Gastrocnemius medialis (tissue), 4 donors: Measurements from ENCODE around the gene AK5. TPM values are rescaled to one million over a fixed set of nuclear protein-coding genes. Genes with fewer than 3 reads are reported as not detected.

Experiments
- ATAC-seq, 2 donors: fragments of 150-250 bp; one replicate each; pipeline ENCODE4 v1.9.1; 2016
- DNase-seq, 2 donors: peaks; one replicate each; pipeline ENCODE4 v3.0.0-alpha.2; 2019
- H3K27ac ChIP-seq, 4 donors: fragments of 200-600 bp; sonication (generic); 1 replicate in 1 of 4; 2 replicates in 3 of 4; pipeline ENCODE4 v1.5.1; 2016 to 2018; ENCODE audit warnings: mild to moderate bottlenecking in 2 of 4, moderate library complexity in 1 of 4
- H3K27me3 ChIP-seq, 3 donors: fragments of 200-600 bp; sonication (generic) in 2 of 3; 1 replicate in 1 of 3; 2 replicates in 2 of 3; pipeline versions ENCODE4 v1.5.1 to v1.6.0; 2016 to 2019; ENCODE audit warnings: mild to moderate bottlenecking in 1 of 3, moderate library complexity in 1 of 3
- H3K36me3 ChIP-seq, 2 donors: fragments of 200-600 bp; sonication (generic) in 1 of 2; one replicate each; pipeline ENCODE4 v1.5.1; 2017 to 2018
- H3K4me1 ChIP-seq, 2 donors: fragments of 200-600 bp; sonication (generic) in 1 of 2; one replicate each; pipeline ENCODE4 v1.5.1; 2016 to 2017; ENCODE audit warnings: mild to moderate bottlenecking in 2 of 2
- H3K4me3 ChIP-seq, 4 donors: fragments of 200-600 bp; sonication (generic) in 3 of 4; 1 replicate in 1 of 4; 2 replicates in 3 of 4; pipeline ENCODE4 v1.5.1; 2016 to 2019; ENCODE audit warnings: mild to moderate bottlenecking in 2 of 4
- H3K9me3 ChIP-seq, 3 donors: fragments of 200-600 bp; sonication (generic) in 2 of 3; 1 replicate in 1 of 3; 2 replicates in 2 of 3; pipeline ENCODE4 v1.5.1; 2016 to 2019
- CTCF ChIP-seq, 5 experiments: fragments of 450-650 bp in 3 of 5; fragments of 200-600 bp in 2 of 5; sonication (generic) in 2 of 5; IDR thresholded peaks in 4 of 5; conservative IDR thresholded peaks in 1 of 5; 1 replicate in 4 of 5; 2 replicates in 1 of 5; pipeline ENCODE4 v1.5.1; 2016 to 2019; ENCODE audit warnings: antibody characterized with exemption in 5 of 5, mild to moderate bottlenecking in 3 of 5, moderate library complexity in 3 of 5
- POLR2A ChIP-seq, 2 donors: fragments of 450-650 bp; IDR thresholded peaks; one replicate each; pipeline ENCODE4 v1.6.1; 2017; ENCODE audit warnings: antibody characterized with exemption in 2 of 2, mild to moderate bottlenecking in 2 of 2, moderate library complexity in 2 of 2
- in situ Hi-C, 4 donors: fragments of 200-750 bp; cut with MboI; loops; one replicate each; pipeline versions ENCODE4 v1.15.0 to v1.8.0; 2017; ENCODE audit warnings: low sequenced_read_pairs in 4 of 4
- intact Hi-C: fragments of 100-400 bp; cut with DNase I; formaldehyde crosslinking; loops from one replicate; pipeline ENCODE4 v1.15.1; 2023; ENCODE audit warnings: low total_unique reads
- total RNA-seq, 4 donors: library from RNA; depleted of rRNA; stranded (reverse); fragments of >200 nt; gene quantifications; one replicate each; pipeline versions ENCODE4 v1.1.0 to v1.2.3, GENCODE V29; 2016

AK5 gene
- total RNA-seq, 4 donors from 2014 or later, result 0.07 to 1.8 TPM; not detected in 2

- peak overlapping the region; percentile 42 to 47 (median 46) for H3K4me3 ChIP-seq
- H3K27me3 ChIP-seq, result peaks cover 20 to 27% (median 26%) of the 10 kb centered on the region in 3 donors
- in situ Hi-C loops, result no loop called here
- intact Hi-C loops, result no loop called here
- no peak for ATAC-seq
- TF ChIP-seq POLR2A (IDR thresholded peaks at IDR 0.05), result no peak
- no peak for TF ChIP-seq CTCF (IDR thresholded peaks at IDR 0.05 in 4 of 5, conservative IDR thresholded peaks at IDR 0.05 in 1 of 5)
- H3K36me3 ChIP-seq, result no peaks in the 10 kb centered on the region
- no peak for DNase-seq
- no peak overlapping the region for H3K27ac ChIP-seq
- peaks cover 0 to 10% of the 10 kb centered on the region in 2 donors for H3K4me1 ChIP-seq
- H3K9me3 ChIP-seq, result no peaks in the 10 kb centered on the region
Observed at GRCh38 chr1:77282866-77283539, 1.2 kb downstream of the AK5 start.

- Histone ChIP-seq H3K27ac (no peak overlapping the region), H3K9me3 (no peaks in the 10 kb centered on the region), H3K27me3 (peaks cover 20 to 27% (median 26%) of the 10 kb centered on the region in 3 donors), H3K4me1 (peaks cover 0 to 10% of the 10 kb centered on the region in 2 donors), H3K36me3 (no peaks in the 10 kb centered on the region), H3K4me3 (no peak overlapping the region)
- ATAC-seq (no peak), DNase-seq (no peak)
- intact Hi-C loops, result no loop called here
- no peak for TF ChIP-seq POLR2A (IDR thresholded peaks at IDR 0.05)
- TF ChIP-seq CTCF (IDR thresholded peaks at IDR 0.05 in 4 of 5, conservative IDR thresholded peaks at IDR 0.05 in 1 of 5), result no peak
- in situ Hi-C loops, result no loop called here
Observed at GRCh38 chr1:77283701-77284425, 2.0 kb downstream of the AK5 start.

GRCh38 chr1:77287535-77287934 is 5.7 kb downstream of the AK5 start:
- Histone ChIP-seq H3K4me3 (no peak overlapping the region), H3K9me3 (no peaks in the 10 kb centered on the region), H3K4me1 (peaks cover 0 to 5% of the 10 kb centered on the region in 2 donors), H3K27ac (no peak overlapping the region), H3K36me3 (no peaks in the 10 kb centered on the region), H3K27me3 (peaks cover 14 to 19% (median 16%) of the 10 kb centered on the region in 3 donors)
- TF ChIP-seq CTCF (IDR thresholded peaks at IDR 0.05 in 4 of 5, conservative IDR thresholded peaks at IDR 0.05 in 1 of 5), result no peak
- no peak for TF ChIP-seq POLR2A (IDR thresholded peaks at IDR 0.05)
- intact Hi-C loops (no loop called here), in situ Hi-C loops (no loop called here)
- ATAC-seq (no peak), DNase-seq (no peak)

- Histone ChIP-seq H3K4me3 (no peak overlapping the region), H3K4me1 (no peaks in the 10 kb centered on the region), H3K27ac (no peak overlapping the region), H3K27me3 (peaks cover 6 to 13% (median 8%) of the 10 kb centered on the region in 3 donors), H3K36me3 (no peaks in the 10 kb centered on the region), H3K9me3 (no peaks in the 10 kb centered on the region)
- in situ Hi-C loops (no loop called here), intact Hi-C loops (no loop called here)
- DNase-seq (no peak), ATAC-seq (no peak)
- TF ChIP-seq POLR2A (IDR thresholded peaks at IDR 0.05), result no peak
- TF ChIP-seq CTCF (IDR thresholded peaks at IDR 0.05 in 4 of 5, conservative IDR thresholded peaks at IDR 0.05 in 1 of 5), result no peak
Observed at GRCh38 chr1:77288275-77288674, 6.5 kb downstream of the AK5 start.
